ENCODE results near the gene CRKL.

Gene CRKL

GRCh38 chr22:20992456-20993303 is 75.5 kb downstream of the CRKL start:
- H3K36me3 ChIP-seq (ENCODE audit: control insufficient read depth in 1 of 2, insufficient read depth in 2 of 2, low read length in 2 of 2), result peaks cover 17 to 79% of the 10 kb centered on the region in 2 donors
- H3K4me1 ChIP-seq (ENCODE audit: control insufficient read depth in 1 of 2, insufficient read depth in 2 of 2, low read length in 2 of 2), result no peaks in the 10 kb centered on the region
- no peaks in the 10 kb centered on the region for H3K9me3 ChIP-seq (ENCODE audit: control insufficient read depth in 1 of 2, low read length in 2 of 2)
- H3K4me3 ChIP-seq (ENCODE audit: low read depth in 1 of 2, low read length in 2 of 2), result no peak overlapping the region
- no peaks in the 10 kb centered on the region for H3K27me3 ChIP-seq (ENCODE audit: low read depth, low read length)
- no peak overlapping the region for H3K27ac ChIP-seq (ENCODE audit: low read length)

DNA sequence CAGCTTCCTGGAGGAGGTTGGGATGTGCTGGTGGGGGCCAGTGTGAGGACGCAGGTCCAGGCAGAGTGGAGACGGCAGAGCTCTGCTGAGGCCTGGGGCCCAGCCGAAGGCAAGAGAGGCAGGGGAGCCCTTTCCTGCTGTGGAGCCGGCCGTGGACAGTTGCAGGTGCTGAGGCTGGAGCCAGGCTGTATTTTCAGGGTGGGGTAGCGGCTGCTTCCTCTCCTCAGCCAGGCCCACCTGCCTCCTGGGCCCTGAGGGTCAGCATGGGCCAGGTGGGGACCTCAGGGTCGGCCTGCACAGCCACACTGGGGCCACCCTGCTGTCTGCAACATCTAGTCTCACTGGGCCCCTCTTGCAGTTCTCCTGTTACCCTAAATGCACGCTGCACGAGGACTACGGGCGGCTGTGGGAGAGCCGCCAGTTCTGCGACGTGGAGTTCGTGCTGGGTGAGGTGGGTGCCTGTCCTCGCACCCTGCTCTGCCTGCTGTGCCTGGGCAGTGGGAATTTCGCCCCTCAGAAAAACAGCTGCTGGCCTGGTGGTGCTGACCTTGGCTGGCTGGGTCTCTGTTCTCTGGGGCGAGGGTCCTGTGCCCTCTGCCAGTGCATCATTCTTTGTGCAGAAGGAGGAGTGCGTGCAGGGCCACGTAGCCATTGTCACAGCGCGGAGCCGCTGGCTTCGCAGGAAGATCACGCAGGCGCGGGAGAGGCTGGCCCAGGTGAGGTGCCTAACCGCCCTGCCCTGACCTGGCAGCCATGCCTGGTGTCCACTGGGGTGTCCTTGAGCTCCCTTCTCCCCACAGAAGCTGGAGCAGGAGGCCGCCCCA is 76.3 kb downstream of the CRKL start:
- Histone ChIP-seq H3K9me3 (ENCODE audit: control insufficient read depth in 1 of 2, low read length in 2 of 2) (no peaks in the 10 kb centered on the region), H3K27ac (ENCODE audit: low read length) (no peak overlapping the region), H3K36me3 (ENCODE audit: control insufficient read depth in 1 of 2, insufficient read depth in 2 of 2, low read length in 2 of 2) (peaks cover 17 to 81% of the 10 kb centered on the region in 2 donors), H3K4me3 (ENCODE audit: low read depth in 1 of 2, low read length in 2 of 2) (no peak overlapping the region), H3K4me1 (ENCODE audit: control insufficient read depth in 1 of 2, insufficient read depth in 2 of 2, low read length in 2 of 2) (no peaks in the 10 kb centered on the region), H3K27me3 (ENCODE audit: low read depth, low read length) (no peaks in the 10 kb centered on the region)

- Histone ChIP-seq H3K36me3 (ENCODE audit: control insufficient read depth in 1 of 2, insufficient read depth in 2 of 2, low read length in 2 of 2) (peaks cover 17 to 89% of the 10 kb centered on the region in 2 donors), H3K27ac (ENCODE audit: low read length) (no peak overlapping the region), H3K27me3 (ENCODE audit: low read depth, low read length) (no peaks in the 10 kb centered on the region), H3K9me3 (ENCODE audit: control insufficient read depth in 1 of 2, low read length in 2 of 2) (no peaks in the 10 kb centered on the region), H3K4me3 (ENCODE audit: low read depth in 1 of 2, low read length in 2 of 2) (no peak overlapping the region), H3K4me1 (ENCODE audit: control insufficient read depth in 1 of 2, insufficient read depth in 2 of 2, low read length in 2 of 2) (no peaks in the 10 kb centered on the region)
Measured at GRCh38 chr22:20994128-20994901, 77.1 kb downstream of the CRKL start.

DNA sequence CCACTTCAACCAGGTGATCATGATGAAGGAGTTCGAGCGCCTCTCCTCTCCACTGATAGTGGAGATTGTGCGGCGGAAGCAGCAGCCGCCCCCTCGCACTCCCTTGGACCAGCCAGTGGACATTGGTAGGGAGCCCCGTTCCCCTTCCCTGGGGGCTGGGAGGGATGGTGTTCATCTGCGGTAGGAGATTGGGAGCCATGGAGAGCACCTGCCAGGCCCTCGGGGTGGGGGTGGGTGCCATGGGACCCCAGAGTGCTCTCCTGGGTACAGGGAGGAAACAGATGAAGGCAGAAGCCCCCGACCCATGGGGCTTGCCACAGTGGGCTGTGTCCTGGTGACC is 77.7 kb downstream of the CRKL start:
- Histone ChIP-seq H3K27me3 (ENCODE audit: low read depth, low read length) (no peaks in the 10 kb centered on the region), H3K4me3 (ENCODE audit: low read depth in 1 of 2, low read length in 2 of 2) (no peak overlapping the region), H3K9me3 (ENCODE audit: control insufficient read depth in 1 of 2, low read length in 2 of 2) (no peaks in the 10 kb centered on the region), H3K36me3 (ENCODE audit: control insufficient read depth in 1 of 2, insufficient read depth in 2 of 2, low read length in 2 of 2) (peaks cover 17 to 94% of the 10 kb centered on the region in 2 donors), H3K4me1 (ENCODE audit: control insufficient read depth in 1 of 2, insufficient read depth in 2 of 2, low read length in 2 of 2) (peaks cover 0 to 5% of the 10 kb centered on the region in 2 donors), H3K27ac (ENCODE audit: low read length) (no peak overlapping the region)

- no peaks in the 10 kb centered on the region for H3K27me3 ChIP-seq (ENCODE audit: low read depth, low read length)
- H3K9me3 ChIP-seq (ENCODE audit: control insufficient read depth in 1 of 2, low read length in 2 of 2), result no peaks in the 10 kb centered on the region
- H3K4me1 ChIP-seq (ENCODE audit: control insufficient read depth in 1 of 2, insufficient read depth in 2 of 2, low read length in 2 of 2), result peaks cover 3 to 11% of the 10 kb centered on the region in 2 donors
- H3K4me3 ChIP-seq (ENCODE audit: low read depth in 1 of 2, low read length in 2 of 2), result no peak overlapping the region
- H3K36me3 ChIP-seq (ENCODE audit: control insufficient read depth in 1 of 2, insufficient read depth in 2 of 2, low read length in 2 of 2), result peaks cover 14 to 95% of the 10 kb centered on the region in 2 donors
- H3K27ac ChIP-seq (ENCODE audit: low read length), result no peak overlapping the region
Measured at GRCh38 chr22:20995329-20996030, 78.3 kb downstream of the CRKL start.

DNA sequence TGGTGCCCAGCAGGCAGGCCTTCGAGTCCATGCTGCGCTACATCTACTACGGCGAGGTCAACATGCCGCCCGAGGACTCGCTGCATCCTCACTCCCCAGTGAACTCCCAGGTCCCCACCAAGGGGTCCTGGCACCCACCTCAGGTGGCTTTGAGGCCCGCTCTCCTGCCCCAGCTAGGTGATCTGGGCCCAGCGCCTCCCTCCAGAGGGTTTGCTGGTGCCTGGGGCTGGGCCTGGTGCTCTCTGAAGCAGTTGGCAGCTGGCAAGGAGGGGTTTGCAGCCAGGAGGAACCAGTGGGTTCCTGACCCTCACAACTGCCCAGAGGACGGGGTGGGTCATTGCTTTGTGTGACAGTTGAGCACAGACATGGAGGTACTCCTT is 78.8 kb downstream of the CRKL start:
- no peaks in the 10 kb centered on the region for H3K9me3 ChIP-seq (ENCODE audit: control insufficient read depth in 1 of 2, low read length in 2 of 2)
- no peak overlapping the region for H3K4me3 ChIP-seq (ENCODE audit: low read depth in 1 of 2, low read length in 2 of 2)
- no peak overlapping the region for H3K27ac ChIP-seq (ENCODE audit: low read length)
- H3K27me3 ChIP-seq (ENCODE audit: low read depth, low read length), result no peaks in the 10 kb centered on the region
- H3K4me1 ChIP-seq (ENCODE audit: control insufficient read depth in 1 of 2, insufficient read depth in 2 of 2, low read length in 2 of 2), result peaks cover 9 to 16% of the 10 kb centered on the region in 2 donors
- H3K36me3 ChIP-seq (ENCODE audit: control insufficient read depth in 1 of 2, insufficient read depth in 2 of 2, low read length in 2 of 2), result peaks cover 12 to 91% of the 10 kb centered on the region in 2 donors

GRCh38 chr22:20996598-20997535 is 79.7 kb downstream of the CRKL start:
- no peak overlapping the region for H3K4me3 ChIP-seq (ENCODE audit: low read depth in 1 of 2, low read length in 2 of 2)
- no peak overlapping the region for H3K27ac ChIP-seq (ENCODE audit: low read length)
- peaks cover 12 to 89% of the 10 kb centered on the region in 2 donors for H3K36me3 ChIP-seq (ENCODE audit: control insufficient read depth in 1 of 2, insufficient read depth in 2 of 2, low read length in 2 of 2)
- peaks cover 9 to 19% of the 10 kb centered on the region in 2 donors for H3K4me1 ChIP-seq (ENCODE audit: control insufficient read depth in 1 of 2, insufficient read depth in 2 of 2, low read length in 2 of 2)
- no peaks in the 10 kb centered on the region for H3K9me3 ChIP-seq (ENCODE audit: control insufficient read depth in 1 of 2, low read length in 2 of 2)
- H3K27me3 ChIP-seq (ENCODE audit: low read depth, low read length), result no peaks in the 10 kb centered on the region

DNA sequence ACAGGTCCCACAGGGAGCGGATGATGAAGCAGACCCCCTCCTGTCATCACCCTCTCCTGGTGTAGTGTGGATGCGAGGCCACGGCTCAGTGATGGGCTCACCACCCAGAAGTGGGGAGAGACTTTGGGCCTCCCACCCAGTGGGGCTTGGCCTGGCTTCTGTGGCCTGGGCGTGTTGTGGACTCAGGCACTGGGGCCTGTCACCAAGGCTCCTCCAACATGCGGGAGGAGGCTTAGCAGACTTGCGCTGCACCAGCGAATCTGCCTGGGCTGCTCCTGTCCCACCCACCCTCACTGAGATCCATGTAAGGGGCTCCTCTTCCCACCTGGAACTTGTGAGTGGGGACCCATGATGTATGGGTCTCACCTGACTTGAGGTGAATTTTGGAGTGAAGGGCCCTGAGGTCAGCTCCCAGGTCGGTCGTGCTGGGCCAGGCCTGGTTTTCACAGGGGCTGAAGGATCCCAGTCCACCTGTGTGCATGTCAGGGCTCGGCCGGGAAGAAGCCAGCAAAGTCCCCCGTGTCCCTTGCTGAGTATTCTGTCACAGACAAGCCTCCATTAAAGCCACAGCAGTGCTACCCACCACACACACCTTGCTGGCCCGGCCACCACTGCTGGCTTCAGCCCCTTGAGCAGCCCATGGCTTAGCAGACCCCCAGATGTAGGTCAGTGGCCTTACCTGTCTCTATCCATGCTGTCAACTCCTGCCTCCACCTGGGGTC is 80.5 kb downstream of the CRKL start:
- Histone ChIP-seq H3K4me3 (ENCODE audit: low read depth in 1 of 2, low read length in 2 of 2) (no peak overlapping the region), H3K4me1 (ENCODE audit: control insufficient read depth in 1 of 2, insufficient read depth in 2 of 2, low read length in 2 of 2) (peaks cover 9 to 19% of the 10 kb centered on the region in 2 donors), H3K27ac (ENCODE audit: low read length) (no peak overlapping the region), H3K9me3 (ENCODE audit: control insufficient read depth in 1 of 2, low read length in 2 of 2) (no peaks in the 10 kb centered on the region), H3K27me3 (ENCODE audit: low read depth, low read length) (no peaks in the 10 kb centered on the region), H3K36me3 (ENCODE audit: control insufficient read depth in 1 of 2, insufficient read depth in 2 of 2, low read length in 2 of 2) (peaks cover 5 to 85% of the 10 kb centered on the region in 2 donors)

- Histone ChIP-seq H3K27me3 (ENCODE audit: low read depth, low read length) (no peaks in the 10 kb centered on the region), H3K9me3 (ENCODE audit: control insufficient read depth in 1 of 2, low read length in 2 of 2) (no peaks in the 10 kb centered on the region), H3K36me3 (ENCODE audit: control insufficient read depth in 1 of 2, insufficient read depth in 2 of 2, low read length in 2 of 2) (peaks cover 5 to 78% of the 10 kb centered on the region in 2 donors), H3K4me3 (ENCODE audit: low read depth in 1 of 2, low read length in 2 of 2) (no peak overlapping the region), H3K27ac (ENCODE audit: low read length) (no peak overlapping the region), H3K4me1 (ENCODE audit: control insufficient read depth in 1 of 2, insufficient read depth in 2 of 2, low read length in 2 of 2) (peaks cover 16 to 29% of the 10 kb centered on the region in 2 donors)
Measured at GRCh38 chr22:20998411-20999336, 81.5 kb downstream of the CRKL start.
